Bronchial epithelial cell (primary cell): ENCODE measurements around the gene NR3C1. TPM values are rescaled to one million over a fixed set of nuclear protein-coding genes. Genes with fewer than 3 reads are reported as not detected.

ENCODE experiments used
- DNase-seq: peaks from one replicate; pipeline ENCODE4 v3.0.0-alpha.2; 2010; ENCODE audit warnings: low read depth
- FAIRE-seq: peaks from 2 replicates; lab custom pipeline; 2011; peaks lifted over from hg19 to GRCh38; lab: Jason Lieb, UNC
- H3K27me3 ChIP-seq: 2 replicates; pipeline ENCODE4 v1.5.1; 2011; ENCODE audit warnings: low read length; ENCODE audit not compliant: control insufficient read depth, insufficient read depth
- H3K36me3 ChIP-seq: 2 replicates; pipeline ENCODE4 v1.5.1; 2011; ENCODE audit warnings: low read length; ENCODE audit not compliant: control insufficient read depth, insufficient read depth
- H3K4me3 ChIP-seq: 2 replicates; pipeline ENCODE4 v1.5.1; 2011; ENCODE audit warnings: mild to moderate bottlenecking, low read depth, low read length, control low read depth
- total RNA-seq: library from RNA; depleted of rRNA; stranded (reverse); fragments of >200 nt; gene quantifications from 2 replicates; pipeline ENCODE4 v1.2.1, GENCODE V29; 2014
- TF ChIP-seq, protein P1 (sequence below): IDR thresholded peaks from 2 replicates; pipeline ENCODE4 v1.5.1; 2011; ENCODE audit warnings: mild to moderate bottlenecking, moderate library complexity, low read length, control low read depth, inconsistent platforms; ENCODE audit not compliant: insufficient read depth, severe bottlenecking

The NR3C1 gene
- total RNA-seq, 1 donor from 2014 or later: 41.9 TPM

- Histone ChIP-seq H3K36me3 (no peaks in the 10 kb centered on the region), H3K27me3 (no peaks in the 10 kb centered on the region), H3K4me3 (no peak overlapping the region)
- FAIRE-seq (no peak), DNase-seq (no peak)
- TF ChIP-seq, protein P1, sequence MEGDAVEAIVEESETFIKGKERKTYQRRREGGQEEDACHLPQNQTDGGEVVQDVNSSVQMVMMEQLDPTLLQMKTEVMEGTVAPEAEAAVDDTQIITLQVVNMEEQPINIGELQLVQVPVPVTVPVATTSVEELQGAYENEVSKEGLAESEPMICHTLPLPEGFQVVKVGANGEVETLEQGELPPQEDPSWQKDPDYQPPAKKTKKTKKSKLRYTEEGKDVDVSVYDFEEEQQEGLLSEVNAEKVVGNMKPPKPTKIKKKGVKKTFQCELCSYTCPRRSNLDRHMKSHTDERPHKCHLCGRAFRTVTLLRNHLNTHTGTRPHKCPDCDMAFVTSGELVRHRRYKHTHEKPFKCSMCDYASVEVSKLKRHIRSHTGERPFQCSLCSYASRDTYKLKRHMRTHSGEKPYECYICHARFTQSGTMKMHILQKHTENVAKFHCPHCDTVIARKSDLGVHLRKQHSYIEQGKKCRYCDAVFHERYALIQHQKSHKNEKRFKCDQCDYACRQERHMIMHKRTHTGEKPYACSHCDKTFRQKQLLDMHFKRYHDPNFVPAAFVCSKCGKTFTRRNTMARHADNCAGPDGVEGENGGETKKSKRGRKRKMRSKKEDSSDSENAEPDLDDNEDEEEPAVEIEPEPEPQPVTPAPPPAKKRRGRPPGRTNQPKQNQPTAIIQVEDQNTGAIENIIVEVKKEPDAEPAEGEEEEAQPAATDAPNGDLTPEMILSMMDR: no peak
These were observed 148.7 kb downstream of the NR3C1 start for GRCh38 chr5:143254819-143255218.

GRCh38 chr5:143251946-143252345, 151.5 kb downstream of the NR3C1 start:
- H3K4me3 ChIP-seq: no peak overlapping the region
- TF ChIP-seq, protein P1: no peak
- DNase-seq: no peak
- H3K36me3 ChIP-seq: no peaks in the 10 kb centered on the region
- H3K27me3 ChIP-seq: no peaks in the 10 kb centered on the region
- no peak for FAIRE-seq

GRCh38 chr5:143251190-143251589, 152.3 kb downstream of the NR3C1 start:
- TF ChIP-seq, protein P1: no peak
- Histone ChIP-seq H3K4me3 (no peak overlapping the region), H3K36me3 (no peaks in the 10 kb centered on the region), H3K27me3 (no peaks in the 10 kb centered on the region)
- no peak for FAIRE-seq
- no peak for DNase-seq

DNA sequence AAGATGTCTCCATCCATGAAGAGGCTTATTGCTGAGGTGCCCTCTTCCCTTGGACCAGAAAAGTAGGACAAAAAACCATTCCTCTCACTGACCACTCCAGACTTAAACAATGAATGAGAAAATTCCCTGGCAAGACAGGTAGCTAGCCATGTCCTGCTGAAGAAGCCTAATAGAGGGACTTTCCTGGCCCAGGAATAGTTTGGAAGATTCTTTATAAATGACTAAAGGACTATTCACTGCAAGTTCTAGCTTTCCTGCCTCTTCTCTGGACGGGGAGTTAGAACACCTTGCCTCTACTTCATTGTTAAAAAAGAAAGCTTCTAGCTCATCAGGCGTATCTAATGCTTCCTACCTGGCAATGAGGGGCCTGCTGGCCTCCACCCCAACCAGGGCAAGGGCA, 153.6 kb downstream of the NR3C1 start:
- FAIRE-seq: no peak

GRCh38 chr5:143248822-143249579, 154.5 kb downstream of the NR3C1 start:
- peak; percentile 52 for FAIRE-seq
- H3K4me3 ChIP-seq: no peak overlapping the region

More for the DNA sequence above, 153.6 kb downstream of the NR3C1 start:
- no peaks in the 10 kb centered on the region for H3K36me3 ChIP-seq
- DNase-seq: peak; percentile 39
- H3K27me3 ChIP-seq: no peaks in the 10 kb centered on the region
- TF ChIP-seq, protein P1: no peak
- no peak overlapping the region for H3K4me3 ChIP-seq

More at GRCh38 chr5:143248822-143249579, 154.5 kb downstream of the NR3C1 start:
- peak; percentile 88 for DNase-seq
- no peaks in the 10 kb centered on the region for H3K27me3 ChIP-seq
- no peaks in the 10 kb centered on the region for H3K36me3 ChIP-seq
- TF ChIP-seq, protein P1: no peak
